Adrenal gland (tissue), 12 donors: Measurements from ENCODE around the gene PTBP3. TPM values are rescaled to one million over a fixed set of nuclear protein-coding genes. Genes with fewer than 3 reads are reported as not detected.

Experiments
- DNase-seq, 7 donors: peaks; one replicate each; pipeline ENCODE4 v3.0.0-alpha.2; 2019 to 2020
- H3K27ac ChIP-seq, 5 donors: fragments of 200-600 bp; sonication (generic) in 4 of 5; 1 replicate in 3 of 5; 2 replicates in 2 of 5; pipeline versions ENCODE4 v1.5.1 to v1.8.0; 2016 to 2020; ENCODE audit warnings: mild to moderate bottlenecking in 1 of 5
- H3K27me3 ChIP-seq: fragments of 200-600 bp; 2 replicates; pipeline ENCODE4 v1.8.0; 2021
- H3K36me3 ChIP-seq, 2 donors: fragments of 200-600 bp; replicated peaks in 1 of 2; 1 replicate in 1 of 2; 2 replicates in 1 of 2; pipeline versions ENCODE4 v1.5.1 to v1.8.0; 2018 to 2022
- H3K4me1 ChIP-seq, 2 donors: fragments of 200-600 bp; replicated peaks in 1 of 2; 1 replicate in 1 of 2; 2 replicates in 1 of 2; pipeline versions ENCODE4 v1.5.1 to v1.8.0; 2018 to 2021
- H3K4me3 ChIP-seq, 4 donors: fragments of 200-600 bp; sonication (generic) in 3 of 4; one replicate each; pipeline ENCODE4 v1.5.1; 2016 to 2018
- H3K9me3 ChIP-seq, 3 donors: fragments of 200-600 bp; sonication (generic) in 1 of 3; replicated peaks in 1 of 3; 1 replicate in 2 of 3; 2 replicates in 1 of 3; pipeline versions ENCODE4 v1.5.1 to v1.8.0; 2016 to 2021
- CTCF ChIP-seq, 6 experiments: fragments of 450-650 bp in 4 of 6; fragments of 200-600 bp in 2 of 6; sonication (generic) in 1 of 6; IDR thresholded peaks; 1 replicate in 5 of 6; 2 replicates in 1 of 6; pipeline versions ENCODE4 v1.5.1 to v1.8.0; 2016 to 2021; ENCODE audit warnings: antibody characterized with exemption in 6 of 6, mild to moderate bottlenecking in 2 of 6, moderate library complexity in 1 of 6
- POLR2A ChIP-seq, 2 donors: fragments of 450-650 bp; IDR thresholded peaks; one replicate each; pipeline ENCODE4 v1.6.1; 2017; ENCODE audit warnings: antibody characterized with exemption in 2 of 2, mild to moderate bottlenecking in 2 of 2, moderate library complexity in 1 of 2
- WGBS, 4 donors: extraction: QIAGEN DNeasy Blood & Tissue Kit in 2 of 4; methylation state at CpG; one replicate each; pipeline versions ENCODE4 v1.1.5 to v1.1.7; 2013 to 2017; 5-methylcytosine and 5-hydroxymethylcytosine counted together
- intact Hi-C, 2 donors: fragments of 100-400 bp; cut with DNase I; formaldehyde crosslinking; loops; one replicate each; pipeline versions ENCODE4 v1.14.1 to v1.15.0; 2022 to 2023
- polyA plus RNA-seq, 3 donors: library from polyadenylated mRNA; stranded (reverse); fragments of 200-250 nt in 2 of 3; fragments of 350-450 nt in 1 of 3; fragmentation: Illumina TruSeq in 1 of 3; extraction: RNeasy Lipid Tissue Mini Kit (QIAGEN cat#74804) in 1 of 3; gene quantifications; one replicate each; pipeline ENCODE4 v1.2.3, GENCODE V29; 2013 to 2014
- total RNA-seq, 9 donors: library from RNA; depleted of rRNA in 4 of 9; stranded (reverse); fragments of >200 nt in 4 of 9; fragments of 120-200 nt in 1 of 9; fragmentation: NEBNext Ultra II Directional in 1 of 9; extraction: Animal tissue kit (Norgen Biotek cat#: 25700) in 1 of 9; gene quantifications; one replicate each; pipeline versions ENCODE4 v1.1.0 to v1.2.4, GENCODE V29; 2013 to 2023
- donor health status: healthy with polysubstance abuse.
- donor health status: Bipolar disorder and iron deficiency.
- donor health status: DM: yes; HTN: yes; CAD: no.
- donor health status: DM: no; HTN: no; CAD: no.
- donor health status: DM: no; HTN: no; CAD: no.
- donor health status: DM: yes; HTN: yes; CAD: no.

The PTBP3 gene
- total and polyA plus RNA-seq, 12 donors: 4.4 to 56.6 (median 30.8) TPM

- intact Hi-C loops: no loop called here
- DNase-seq: no peak
- Histone ChIP-seq H3K4me3 (no peak overlapping the region), H3K4me1 (peaks cover 0 to 6% of the 10 kb centered on the region in 2 donors), H3K27ac (no peak overlapping the region), H3K27me3 (no peaks in the 10 kb centered on the region), H3K36me3 (no peaks in the 10 kb centered on the region), H3K9me3 (no peaks in the 10 kb centered on the region)
- no peak for TF ChIP-seq POLR2A (IDR thresholded peaks at IDR 0.05)
- TF ChIP-seq CTCF (IDR thresholded peaks at IDR 0.05): no peak
- 63 to 86% (median 73%) methylated on average over 1 of the region's 1 CpG for WGBS, 4 donors
Observed at GRCh38 chr9:112337547-112337946, 4.1 kb upstream of the PTBP3 start.

- TF ChIP-seq CTCF (IDR thresholded peaks at IDR 0.05) (no peak), POLR2A (IDR thresholded peaks at IDR 0.05) (no peak)
- intact Hi-C loops: loop anchor here in 1 of 2 donors (5.0 kb wide), 1 partner anchor 237 kb away; no protein-coding TSS in a partner anchor
- peak in 1 of 7 donors; percentile 16 for DNase-seq
- H3K36me3 ChIP-seq: no peaks in the 10 kb centered on the region
- H3K27me3 ChIP-seq: no peaks in the 10 kb centered on the region
- peaks cover 3 to 29% of the 10 kb centered on the region in 2 donors for H3K4me1 ChIP-seq
- peak overlapping the region in 2 of 4 donors; percentile 45 to 98 for H3K4me3 ChIP-seq
- H3K27ac ChIP-seq: peak overlapping the region; percentile 49 to 98 (median 78)
- H3K9me3 ChIP-seq: no peaks in the 10 kb centered on the region
- WGBS, 4 donors: 18 to 23% (median 20%) methylated on average over 8 of the region's 8 CpGs
Observed at GRCh38 chr9:112334432-112334841, 1.0 kb upstream of the PTBP3 start.

- WGBS, 4 donors: 0 to 1% (median 0%) methylated on average over 4 to 70 of the region's 72 CpGs
- H3K4me3 ChIP-seq: peak overlapping the region in 2 of 4 donors; percentile 71 to 98
- H3K27ac ChIP-seq: peak overlapping the region; percentile 49 to 98 (median 96)
- H3K4me1 ChIP-seq: peaks cover 3 to 29% of the 10 kb centered on the region in 2 donors
- H3K36me3 ChIP-seq: no peaks in the 10 kb centered on the region
- DNase-seq: peak; percentile 92 to 96 (median 95)
- no peaks in the 10 kb centered on the region for H3K27me3 ChIP-seq
- no peaks in the 10 kb centered on the region for H3K9me3 ChIP-seq
- TF ChIP-seq POLR2A (IDR thresholded peaks at IDR 0.05): no peak
- TF ChIP-seq CTCF (IDR thresholded peaks at IDR 0.05): peak; percentile 35 to 68 (median 59)
- intact Hi-C loops: loop anchor here in 1 of 2 donors (5.0 kb wide), 1 partner anchor 237 kb away; no protein-coding TSS in a partner anchor
Observed at GRCh38 chr9:112333639-112334431, 416 bp upstream of the PTBP3 start.

GRCh38 chr9:112332674-112332976, 794 bp downstream of the PTBP3 start:
- peak in 1 of 6 experiments; percentile 21 for TF ChIP-seq CTCF (IDR thresholded peaks at IDR 0.05)
- no peak for TF ChIP-seq POLR2A (IDR thresholded peaks at IDR 0.05)
- H3K27ac ChIP-seq: peak overlapping the region; percentile 93 to 98 (median 96)
- intact Hi-C loops: loop anchor here in 1 of 2 donors (5.0 kb wide), 1 partner anchor 235 kb away; no protein-coding TSS in a partner anchor

More at GRCh38 chr9:112332674-112332976, 794 bp downstream of the PTBP3 start:
- H3K27me3 ChIP-seq: no peaks in the 10 kb centered on the region
- H3K4me1 ChIP-seq: peaks cover 3 to 39% of the 10 kb centered on the region in 2 donors
- 0 to 1% (median 0%) methylated on average over 9 to 19 of the region's 19 CpGs for WGBS, 4 donors
- DNase-seq: no peak
- no peaks in the 10 kb centered on the region for H3K36me3 ChIP-seq
- peak overlapping the region; percentile 49 to 98 (median 82) for H3K4me3 ChIP-seq
- no peaks in the 10 kb centered on the region for H3K9me3 ChIP-seq
